GM12878 (cell line): ENCODE measurements around the gene NEMP2.
A peak's percentile ranks its signal among the peaks of the same experiment; 100 is the strongest.

Experiments used
- CTCF ChIP-seq, 3 experiments: IDR thresholded peaks in 2 of 3; conservative IDR thresholded peaks in 1 of 3; 2 replicates each; pipeline ENCODE4 v1.5.1; 2011; ENCODE audit warnings: low read depth in 3 of 3, low read length in 3 of 3, mild to moderate bottlenecking in 3 of 3, control low read depth in 2 of 3, moderate library complexity in 2 of 3, inconsistent platforms in 1 of 3, mixed read lengths in 1 of 3; ENCODE audit not compliant: control insufficient read depth in 2 of 3, insufficient read depth in 1 of 3; ENCODE audit errors: extremely low read depth in 1 of 3
- EP300 ChIP-seq, 2 experiments: fragments of 150-350 bp in 1 of 2; IDR thresholded peaks; 2 replicates each; pipeline ENCODE4 v1.6.1; 2011 to 2012; ENCODE audit warnings: low read depth in 2 of 2, low read length in 2 of 2, borderline replicate concordance in 1 of 2, improper control_type of control experiment in 1 of 2, inconsistent platforms in 1 of 2; ENCODE audit not compliant: control insufficient read depth in 1 of 2
- EZH2 ChIP-seq: IDR thresholded peaks from 2 replicates; pipeline ENCODE4 v1.6.1; 2012; ENCODE audit warnings: low read depth, mild to moderate bottlenecking, control low read depth, inconsistent platforms, low read length, borderline replicate concordance; ENCODE audit not compliant: control insufficient read depth
- REST ChIP-seq: IDR thresholded peaks from 2 replicates; pipeline ENCODE4 v1.6.1; 2012; ENCODE audit warnings: mild to moderate bottlenecking, low read depth, low read length
- STAT3 ChIP-seq: IDR thresholded peaks from 2 replicates; pipeline ENCODE4 v1.6.1; 2011; ENCODE audit warnings: low read depth, low read length, improper control_type of control experiment
- TCF7 ChIP-seq: IDR thresholded peaks from 2 replicates; pipeline ENCODE4 v1.6.1; 2014; ENCODE audit warnings: antibody characterized with exemption, borderline replicate concordance

GRCh38 chr2:190563109-190563508, 28.6 kb upstream of the NEMP2 start:
- TF ChIP-seq TCF7 (no peak), CTCF (IDR thresholded peaks at IDR 0.05 in 2 of 3, conservative IDR thresholded peaks at IDR 0.05 in 1 of 3; ENCODE audit: control insufficient read depth in 2 of 3, extremely low read depth in 1 of 3, insufficient read depth in 1 of 3, low read depth in 3 of 3, low read length in 3 of 3) (no peak), REST (no peak), EP300 (IDR thresholded peaks at IDR 0.05; ENCODE audit: borderline replicate concordance in 1 of 2, control insufficient read depth in 1 of 2, low read depth in 2 of 2, low read length in 2 of 2) (peak; percentile 41 to 58; a peak in 2 of 4 replicates), EZH2 (no peak), STAT3 (no peak)
